Thyroid gland (tissue), 4 donors: ENCODE results near the gene TRIP4.

Source experiments
- POLR2A ChIP-seq, 2 donors: fragments of 450-650 bp; IDR thresholded peaks; one replicate each; pipeline ENCODE4 v1.6.1; 2017; ENCODE audit warnings: antibody characterized with exemption in 2 of 2, mild to moderate bottlenecking in 2 of 2, moderate library complexity in 1 of 2
- TF ChIP-seq, protein P1 (sequence below), 6 experiments: fragments of 200-600 bp in 3 of 6; fragments of 450-650 bp in 3 of 6; sonication (generic) in 3 of 6; IDR thresholded peaks; one replicate each; pipeline ENCODE4 v1.5.1; 2016 to 2019; ENCODE audit warnings: antibody characterized with exemption in 6 of 6, mild to moderate bottlenecking in 2 of 6, inconsistent platforms in 1 of 6, moderate library complexity in 1 of 6

DNA sequence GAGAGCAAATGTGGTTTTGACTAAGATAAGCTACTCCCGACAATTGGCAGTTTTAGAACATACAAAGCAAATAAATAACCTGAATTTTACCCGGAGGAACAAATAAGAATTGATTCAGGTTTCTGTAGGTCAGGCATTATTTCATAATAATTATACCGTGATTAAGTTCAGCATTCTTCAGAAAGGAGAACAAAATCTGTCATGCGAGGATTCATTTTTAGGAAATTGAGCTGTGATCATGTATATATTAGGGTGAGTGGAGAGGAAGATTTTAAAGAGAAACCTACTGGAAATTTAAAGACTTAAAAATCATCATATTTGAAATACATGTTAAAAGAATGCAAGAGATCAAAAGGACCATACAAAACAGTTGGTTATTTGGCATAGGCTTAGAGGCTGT is 93.3 kb downstream of the TRIP4 start:
- TF ChIP-seq, protein P1, sequence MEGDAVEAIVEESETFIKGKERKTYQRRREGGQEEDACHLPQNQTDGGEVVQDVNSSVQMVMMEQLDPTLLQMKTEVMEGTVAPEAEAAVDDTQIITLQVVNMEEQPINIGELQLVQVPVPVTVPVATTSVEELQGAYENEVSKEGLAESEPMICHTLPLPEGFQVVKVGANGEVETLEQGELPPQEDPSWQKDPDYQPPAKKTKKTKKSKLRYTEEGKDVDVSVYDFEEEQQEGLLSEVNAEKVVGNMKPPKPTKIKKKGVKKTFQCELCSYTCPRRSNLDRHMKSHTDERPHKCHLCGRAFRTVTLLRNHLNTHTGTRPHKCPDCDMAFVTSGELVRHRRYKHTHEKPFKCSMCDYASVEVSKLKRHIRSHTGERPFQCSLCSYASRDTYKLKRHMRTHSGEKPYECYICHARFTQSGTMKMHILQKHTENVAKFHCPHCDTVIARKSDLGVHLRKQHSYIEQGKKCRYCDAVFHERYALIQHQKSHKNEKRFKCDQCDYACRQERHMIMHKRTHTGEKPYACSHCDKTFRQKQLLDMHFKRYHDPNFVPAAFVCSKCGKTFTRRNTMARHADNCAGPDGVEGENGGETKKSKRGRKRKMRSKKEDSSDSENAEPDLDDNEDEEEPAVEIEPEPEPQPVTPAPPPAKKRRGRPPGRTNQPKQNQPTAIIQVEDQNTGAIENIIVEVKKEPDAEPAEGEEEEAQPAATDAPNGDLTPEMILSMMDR (IDR thresholded peaks at IDR 0.05), result no peak
- no peak for TF ChIP-seq POLR2A (IDR thresholded peaks at IDR 0.05)
